ENCODE measurements around the gene LRMDA. TPM values are rescaled to one million over a fixed set of nuclear protein-coding genes. Genes with fewer than 3 reads are reported as not detected.

The LRMDA gene
- total RNA-seq, 1 experiment from 2014 or later: 4.8 TPM

- H3K9ac ChIP-seq (ENCODE audit: low read length): no peak overlapping the region
- H3K4me3 ChIP-seq (replicated peaks in 1 of 2; ENCODE audit: low read depth in 1 of 2, low read length in 2 of 2): no peak overlapping the region
- intact Hi-C loops (cut with micrococcal nuclease): no loop called here
- ChIA-PET CTCF (no interaction called here), RAD21 (ENCODE audit: low non-redundant PET in 1 of 2, low total read pairs in 2 of 2, uncharacterized antibody in 2 of 2, unreplicated experiment in 2 of 2) (no interaction called here), POLR2A (no interaction called here)
- H3K4me2 ChIP-seq (ENCODE audit: low read length): no peak overlapping the region
- no peak overlapping the region for H3K27ac ChIP-seq (ENCODE audit: low read depth, low read length)
- no peaks in the 10 kb centered on the region for H3K4me1 ChIP-seq (ENCODE audit: control insufficient read depth in 1 of 2, insufficient read depth in 2 of 2, low read length in 2 of 2)
- TF ChIP-seq ATF3 (IDR thresholded peaks at IDR 0.05) (no peak), FOSL1 (IDR thresholded peaks at IDR 0.05; ENCODE audit: low read depth) (no peak), ZNF274 (IDR thresholded peaks at IDR 0.05; ENCODE audit: low read depth, low read length) (no peak), REST (IDR thresholded peaks at IDR 0.05; ENCODE audit: low read depth) (no peak), ZBTB33 (IDR thresholded peaks at IDR 0.05; ENCODE audit: extremely low read depth, insufficient replicate concordance, low read length) (no peak), EZH2phosphoT487 (IDR thresholded peaks at IDR 0.05; ENCODE audit: borderline replicate concordance) (no peak), POLR2AphosphoS5 (IDR thresholded peaks at IDR 0.05; ENCODE audit: low read depth, low read length) (no peak), SRF (IDR thresholded peaks at IDR 0.05; ENCODE audit: low read depth) (no peak)
- no peaks in the 10 kb centered on the region for H3K79me2 ChIP-seq (ENCODE audit: insufficient read depth, low read length)
- no peak for ATAC-seq
- no peak for DNase-seq (ENCODE audit: low read depth, low spot score)
- no peaks in the 10 kb centered on the region for H3K36me3 ChIP-seq (ENCODE audit: control insufficient read depth in 1 of 2, insufficient read depth in 2 of 2, low read length in 2 of 2)
- no peak overlapping the region for H2AFZ ChIP-seq (ENCODE audit: low read depth, low read length, poor library complexity, severe bottlenecking)
- no peaks in the 10 kb centered on the region; the same call in 1 of the 2 replicates for H3K27me3 ChIP-seq (ENCODE audit: insufficient read depth, low read length)
- no peaks in the 10 kb centered on the region for H3K9me3 ChIP-seq (ENCODE audit: control insufficient read depth in 1 of 2, insufficient read depth in 1 of 2, low read depth in 1 of 2, low read length in 2 of 2)
- no TSS peak for BruUV-seq (replicated peaks)
- no peaks in the 10 kb centered on the region for H4K20me1 ChIP-seq (ENCODE audit: insufficient read depth)
- no peaks in the 10 kb centered on the region for H3K9me2 ChIP-seq (ENCODE audit: insufficient read depth)
Measured at GRCh38 chr10:76282061-76283025, 850.9 kb downstream of the LRMDA start.

All from HCT116 (cell line).